Karpas-422 (cell line): ENCODE results near the gene BZW2. TPM values are rescaled to one million over a fixed set of nuclear protein-coding genes. Genes with fewer than 3 reads are reported as not detected.
A peak's percentile ranks its signal among the peaks of the same experiment; 100 is the strongest.

Experiments used
- DNase-seq: peaks from one replicate; pipeline ENCODE4 v3.0.0-alpha.2; 2015
- H2AFZ ChIP-seq: fragments of 200-600 bp; sonication (generic); 2 replicates; pipeline ENCODE4 v1.6.1; 2014; ENCODE audit warnings: antibody characterized with exemption, low read length, mixed read lengths
- H3K27ac ChIP-seq: fragments of 200-600 bp; sonication (generic); 2 replicates; pipeline ENCODE4 v1.5.1; 2014; ENCODE audit warnings: mild to moderate bottlenecking, low read length, moderate library complexity
- H3K27me3 ChIP-seq: fragments of 200-600 bp; sonication (generic); 2 replicates; pipeline ENCODE4 v1.6.1; 2014; ENCODE audit warnings: low read length, mixed read lengths
- H3K36me3 ChIP-seq: fragments of 200-600 bp; sonication (generic); 2 replicates; pipeline ENCODE4 v1.6.1; 2014; ENCODE audit warnings: low read length, mixed read lengths; ENCODE audit not compliant: insufficient read depth
- H3K4me1 ChIP-seq: fragments of 200-600 bp; sonication (generic); 2 replicates; pipeline ENCODE4 v1.6.1; 2014; ENCODE audit warnings: mild to moderate bottlenecking, low read length, mixed read lengths
- H3K4me2 ChIP-seq: fragments of 200-600 bp; sonication (generic); 2 replicates; pipeline ENCODE4 v1.6.1; 2014; ENCODE audit warnings: low read length, low read depth, mild to moderate bottlenecking; ENCODE audit not compliant: poor library complexity, severe bottlenecking
- H3K4me3 ChIP-seq: fragments of 200-600 bp; sonication (generic); 2 replicates; pipeline ENCODE4 v1.5.1; 2014; ENCODE audit warnings: mild to moderate bottlenecking, antibody characterized with exemption, low read length, mixed read lengths
- H3K79me2 ChIP-seq: fragments of 200-600 bp; sonication (generic); 2 replicates; pipeline ENCODE4 v1.6.1; 2014; ENCODE audit warnings: mild to moderate bottlenecking, low read length, mixed read lengths
- H3K9ac ChIP-seq: fragments of 200-600 bp; sonication (generic); 2 replicates; pipeline ENCODE4 v1.6.0; 2014; ENCODE audit warnings: low read length
- H3K9me2 ChIP-seq: fragments of 200-600 bp; sonication (generic), shearing (Covaris generic); replicated peaks from 2 replicates; pipeline ENCODE4 v1.6.0; 2014; ENCODE audit warnings: mild to moderate bottlenecking, low read length, moderate library complexity; ENCODE audit not compliant: insufficient read depth
- H3K9me3 ChIP-seq: fragments of 300-700, 200-600 bp; sonication (generic); 2 replicates; pipeline ENCODE4 v1.6.1; 2014; ENCODE audit warnings: low read length, mixed read lengths
- H4K20me1 ChIP-seq: fragments of 200-600 bp; sonication (generic); 2 replicates; pipeline ENCODE4 v1.6.1; 2014; ENCODE audit warnings: mild to moderate bottlenecking, antibody characterized with exemption, low read length, low read depth; ENCODE audit not compliant: insufficient read depth
- total RNA-seq: library from RNA; depleted of rRNA; stranded (reverse); fragments of >200 nt; shearing (Covaris generic); gene quantifications from 2 replicates; pipeline ENCODE4 v1.2.3, GENCODE V29; 2014; ENCODE audit warnings: low replicate concordance

The BZW2 gene
- total RNA-seq, 1 experiment from 2014 or later: 122 TPM

DNA sequence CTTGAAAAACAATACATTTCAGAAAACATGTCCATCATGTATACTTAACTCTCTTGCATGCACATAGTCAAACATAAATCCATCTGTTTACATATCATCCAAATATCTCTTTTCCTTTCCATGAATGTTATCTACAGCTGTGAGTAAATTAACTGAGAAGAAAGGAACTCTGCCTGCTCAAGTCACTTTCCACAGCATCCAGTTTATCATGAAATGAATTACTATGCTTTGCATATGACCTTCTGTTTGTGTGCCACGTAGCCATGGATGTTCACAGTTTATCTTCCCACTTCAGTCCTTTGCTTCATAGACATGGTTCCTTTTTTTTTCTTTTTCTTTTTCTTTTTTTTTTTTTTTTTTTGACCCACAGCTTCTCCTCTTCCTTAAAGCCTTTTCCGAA lies 39.6 kb downstream of the BZW2 start:
- no peak for DNase-seq
- Histone ChIP-seq H3K4me3 (no peak overlapping the region), H3K4me2 (no peak overlapping the region), H3K36me3 (peaks cover 68% of the 10 kb centered on the region), H3K4me1 (peaks cover 13% of the 10 kb centered on the region), H3K9me2 (no peaks in the 10 kb centered on the region), H3K9ac (no peak overlapping the region), H3K27me3 (no peaks in the 10 kb centered on the region), H4K20me1 (no peaks in the 10 kb centered on the region), H3K9me3 (no peaks in the 10 kb centered on the region), H3K27ac (no peak overlapping the region), H2AFZ (no peak overlapping the region), H3K79me2 (peaks cover 43% of the 10 kb centered on the region)

DNA sequence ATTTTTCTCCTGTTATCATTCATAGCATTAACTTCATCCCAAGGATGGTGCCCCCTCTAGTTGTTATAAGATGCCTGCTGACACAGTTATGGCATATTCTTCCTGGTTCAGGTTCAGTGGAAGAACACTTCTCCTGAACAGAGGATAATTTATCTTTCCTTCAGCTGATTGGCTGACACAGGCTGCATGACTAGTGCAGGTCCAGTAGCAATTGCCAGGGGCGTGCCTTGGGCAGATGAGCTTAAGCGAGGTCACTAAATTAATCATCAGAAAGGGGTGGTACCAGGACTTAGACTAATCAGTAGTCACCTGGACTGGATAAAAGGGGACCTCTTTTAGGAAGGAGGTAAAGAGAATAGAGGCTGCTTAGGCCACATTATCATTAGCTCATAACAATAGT lies 42.3 kb downstream of the BZW2 start:
- H3K4me1 ChIP-seq: peaks cover 13% of the 10 kb centered on the region
- H3K4me2 ChIP-seq: no peak overlapping the region
- no peaks in the 10 kb centered on the region for H3K9me2 ChIP-seq
- H4K20me1 ChIP-seq: no peaks in the 10 kb centered on the region
- H3K27ac ChIP-seq: no peak overlapping the region
- H3K9me3 ChIP-seq: no peaks in the 10 kb centered on the region
- no peak for DNase-seq
- H3K9ac ChIP-seq: no peak overlapping the region
- peaks cover 71% of the 10 kb centered on the region for H3K36me3 ChIP-seq
- H3K79me2 ChIP-seq: peaks cover 34% of the 10 kb centered on the region
- H3K4me3 ChIP-seq: no peak overlapping the region
- H3K27me3 ChIP-seq: no peaks in the 10 kb centered on the region
- no peak overlapping the region for H2AFZ ChIP-seq

DNA sequence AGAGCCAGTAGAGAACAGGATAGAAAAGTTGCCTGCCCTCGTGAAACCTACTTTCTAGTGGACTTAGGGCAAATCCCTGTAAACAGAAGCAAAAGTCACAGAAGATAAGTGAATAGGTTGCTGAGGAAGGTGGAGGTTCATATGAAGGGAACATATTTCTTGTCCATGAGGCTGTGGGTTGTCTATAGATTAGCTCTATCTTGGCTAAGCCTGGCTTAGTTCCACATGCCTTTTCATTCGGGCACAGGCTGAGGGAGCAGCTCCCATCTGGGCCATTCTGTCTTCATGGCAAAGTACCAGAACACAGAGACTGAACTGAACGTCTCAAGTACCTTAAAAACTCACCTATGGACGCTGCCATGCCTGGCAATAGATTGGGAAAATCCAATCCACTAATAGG lies 45.3 kb downstream of the BZW2 start:
- Histone ChIP-seq H3K9me3 (no peaks in the 10 kb centered on the region), H3K9ac (no peak overlapping the region), H3K4me1 (no peaks in the 10 kb centered on the region), H3K79me2 (peaks cover 21% of the 10 kb centered on the region), H3K9me2 (no peaks in the 10 kb centered on the region), H3K27me3 (no peaks in the 10 kb centered on the region), H3K27ac (no peak overlapping the region), H3K4me3 (no peak overlapping the region), H3K36me3 (peaks cover 74% of the 10 kb centered on the region), H2AFZ (no peak overlapping the region), H3K4me2 (no peak overlapping the region), H4K20me1 (no peaks in the 10 kb centered on the region)
- DNase-seq: no peak

DNA sequence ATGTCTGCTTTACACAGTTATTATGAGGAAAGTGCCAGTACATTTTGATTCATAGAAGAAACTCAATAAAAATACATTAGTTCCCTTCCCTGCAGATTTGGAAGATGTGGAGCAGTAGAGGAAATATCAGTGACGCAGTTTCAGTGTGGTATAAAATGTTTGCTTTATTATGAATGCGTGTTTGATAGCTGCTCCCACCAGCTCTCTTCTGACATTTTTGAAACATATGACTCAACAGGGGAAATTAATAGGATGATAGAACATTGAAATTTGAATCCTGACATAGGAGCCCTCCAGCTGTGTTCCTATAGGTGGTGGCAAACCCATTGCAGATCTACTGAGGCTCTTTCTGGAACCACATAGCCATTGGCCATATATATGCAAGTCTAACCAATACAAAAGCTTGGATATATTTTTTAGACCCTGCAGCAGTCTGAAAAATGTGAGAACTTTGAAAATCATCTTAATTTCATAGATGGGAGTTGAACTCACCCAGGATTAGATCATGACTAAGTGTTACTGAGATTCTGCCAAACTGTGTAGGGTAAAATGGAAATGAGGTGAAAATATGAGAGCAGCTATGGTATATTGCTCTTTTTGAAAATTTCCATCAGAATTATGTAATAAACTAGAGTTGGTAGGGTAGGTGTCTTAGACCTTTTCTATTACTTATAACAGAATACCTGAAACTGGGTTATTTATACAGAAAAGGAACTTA lies 47.8 kb downstream of the BZW2 start:
- H3K4me2 ChIP-seq: no peak overlapping the region
- no peak overlapping the region for H3K4me3 ChIP-seq
- H4K20me1 ChIP-seq: no peaks in the 10 kb centered on the region
- H3K9me2 ChIP-seq: no peaks in the 10 kb centered on the region
- H3K36me3 ChIP-seq: peaks cover 79% of the 10 kb centered on the region
- no peaks in the 10 kb centered on the region for H3K9me3 ChIP-seq
- DNase-seq: no peak
- no peak overlapping the region for H3K9ac ChIP-seq
- H3K79me2 ChIP-seq: peaks cover 8% of the 10 kb centered on the region; the same call in 1 of the 2 replicates
- H2AFZ ChIP-seq: no peak overlapping the region
- H3K27ac ChIP-seq: no peak overlapping the region
- no peaks in the 10 kb centered on the region for H3K27me3 ChIP-seq
- H3K4me1 ChIP-seq: no peaks in the 10 kb centered on the region

DNA sequence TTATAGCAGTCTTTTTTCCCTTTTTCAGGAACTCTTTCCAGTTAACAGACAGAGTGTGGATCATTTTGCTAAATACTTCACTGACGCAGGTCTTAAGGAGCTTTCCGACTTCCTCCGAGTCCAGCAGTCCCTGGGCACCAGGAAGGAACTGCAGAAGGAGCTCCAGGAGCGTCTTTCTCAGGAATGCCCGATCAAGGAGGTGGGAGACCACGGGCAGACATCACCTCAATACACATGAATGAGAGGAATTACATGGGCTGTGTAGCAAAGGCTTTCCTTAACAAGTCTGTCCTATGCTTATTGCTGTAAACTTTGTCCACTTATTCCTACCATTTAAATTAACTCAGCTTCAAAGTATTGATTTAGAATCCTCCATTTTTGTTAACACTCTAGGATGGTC lies 48.8 kb downstream of the BZW2 start:
- H4K20me1 ChIP-seq: no peaks in the 10 kb centered on the region
- H3K4me2 ChIP-seq: no peak overlapping the region
- H2AFZ ChIP-seq: no peak overlapping the region
- no peaks in the 10 kb centered on the region for H3K9me3 ChIP-seq
- H3K9me2 ChIP-seq: no peaks in the 10 kb centered on the region
- no peak for DNase-seq
- peaks cover 83% of the 10 kb centered on the region for H3K36me3 ChIP-seq
- no peaks in the 10 kb centered on the region for H3K4me1 ChIP-seq
- H3K9ac ChIP-seq: no peak overlapping the region
- no peak overlapping the region for H3K27ac ChIP-seq
- peaks cover 5% of the 10 kb centered on the region; the same call in 1 of the 2 replicates for H3K79me2 ChIP-seq
- no peak overlapping the region for H3K4me3 ChIP-seq
- H3K27me3 ChIP-seq: no peaks in the 10 kb centered on the region

DNA sequence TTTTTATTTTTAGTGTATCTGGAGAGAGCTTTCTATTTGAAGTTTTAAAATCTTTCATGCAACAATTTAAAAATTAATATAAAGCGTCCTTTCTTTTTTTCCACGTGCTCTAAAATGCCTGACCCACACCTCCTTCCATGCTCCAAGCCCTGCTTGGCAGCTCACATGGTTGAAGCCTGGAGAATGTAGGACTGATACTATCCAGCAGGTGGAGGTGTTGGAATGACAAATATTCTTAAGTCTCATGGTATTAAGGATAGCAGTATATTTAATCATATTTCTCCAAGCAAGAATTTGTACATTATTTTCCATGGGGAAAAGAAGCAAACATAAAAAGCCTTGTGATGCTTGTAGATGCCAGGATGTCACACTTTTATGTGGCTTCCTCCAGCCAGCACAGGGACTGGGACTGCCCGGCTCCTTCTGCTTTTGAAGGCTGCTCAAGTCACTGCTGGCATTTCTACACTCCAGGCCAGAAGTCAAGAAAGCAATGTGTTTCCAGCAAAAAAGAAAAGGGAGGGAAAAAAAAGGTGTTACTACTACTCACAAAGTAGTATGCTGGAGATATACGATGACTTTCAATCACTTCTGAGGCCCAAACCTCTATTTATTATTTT lies 49.7 kb downstream of the BZW2 start:
- Histone ChIP-seq H3K4me2 (no peak overlapping the region), H3K4me3 (no peak overlapping the region), H3K27ac (no peak overlapping the region), H3K36me3 (peaks cover 91% of the 10 kb centered on the region), H2AFZ (no peak overlapping the region), H3K9ac (no peak overlapping the region), H3K4me1 (no peaks in the 10 kb centered on the region), H3K9me3 (no peaks in the 10 kb centered on the region), H3K27me3 (no peaks in the 10 kb centered on the region), H3K9me2 (no peaks in the 10 kb centered on the region), H3K79me2 (peaks cover 7% of the 10 kb centered on the region; the same call in 1 of the 2 replicates), H4K20me1 (no peaks in the 10 kb centered on the region)
- peak; percentile 51 for DNase-seq

DNA sequence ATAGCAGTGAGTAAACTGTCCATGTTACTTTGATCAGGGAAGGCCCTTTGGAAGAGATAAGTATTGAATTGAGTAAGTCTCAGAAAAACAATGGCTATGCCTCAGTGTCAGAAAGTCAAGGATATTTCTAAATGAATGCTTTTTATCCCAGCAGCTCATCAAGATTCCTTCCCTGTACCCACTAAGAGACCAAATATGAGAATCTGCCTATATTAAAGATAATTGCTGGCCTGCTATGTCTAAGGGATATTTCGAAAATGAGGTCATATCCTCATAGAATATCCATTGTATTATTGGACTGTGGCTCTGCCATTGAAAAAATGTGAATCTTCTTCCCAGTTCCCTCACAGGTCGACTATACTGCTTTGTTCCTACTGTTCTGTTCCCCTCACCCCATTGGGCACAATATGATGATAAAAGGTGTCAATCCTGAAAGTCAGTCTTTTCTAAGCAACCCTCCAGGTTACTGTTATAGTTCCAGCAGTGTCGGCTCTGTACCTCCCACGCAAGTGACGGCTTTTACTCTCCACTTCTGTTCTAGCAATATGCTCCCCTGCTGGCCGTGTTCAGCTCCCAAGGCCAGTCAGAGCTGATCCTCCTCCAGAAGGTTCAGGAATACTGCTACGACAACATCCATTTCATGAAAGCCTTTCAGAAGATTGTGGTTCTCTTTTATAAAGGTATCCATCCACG lies 51.7 kb downstream of the BZW2 start:
- Histone ChIP-seq H3K27ac (no peak overlapping the region), H3K4me2 (no peak overlapping the region), H3K36me3 (peaks cover 95% of the 10 kb centered on the region), H4K20me1 (no peaks in the 10 kb centered on the region), H3K9ac (no peak overlapping the region), H3K27me3 (no peaks in the 10 kb centered on the region), H3K4me1 (no peaks in the 10 kb centered on the region), H3K9me3 (no peaks in the 10 kb centered on the region), H3K9me2 (no peaks in the 10 kb centered on the region), H3K4me3 (no peak overlapping the region), H2AFZ (no peak overlapping the region), H3K79me2 (peaks cover 7% of the 10 kb centered on the region; the same call in 1 of the 2 replicates)
- no peak for DNase-seq

DNA sequence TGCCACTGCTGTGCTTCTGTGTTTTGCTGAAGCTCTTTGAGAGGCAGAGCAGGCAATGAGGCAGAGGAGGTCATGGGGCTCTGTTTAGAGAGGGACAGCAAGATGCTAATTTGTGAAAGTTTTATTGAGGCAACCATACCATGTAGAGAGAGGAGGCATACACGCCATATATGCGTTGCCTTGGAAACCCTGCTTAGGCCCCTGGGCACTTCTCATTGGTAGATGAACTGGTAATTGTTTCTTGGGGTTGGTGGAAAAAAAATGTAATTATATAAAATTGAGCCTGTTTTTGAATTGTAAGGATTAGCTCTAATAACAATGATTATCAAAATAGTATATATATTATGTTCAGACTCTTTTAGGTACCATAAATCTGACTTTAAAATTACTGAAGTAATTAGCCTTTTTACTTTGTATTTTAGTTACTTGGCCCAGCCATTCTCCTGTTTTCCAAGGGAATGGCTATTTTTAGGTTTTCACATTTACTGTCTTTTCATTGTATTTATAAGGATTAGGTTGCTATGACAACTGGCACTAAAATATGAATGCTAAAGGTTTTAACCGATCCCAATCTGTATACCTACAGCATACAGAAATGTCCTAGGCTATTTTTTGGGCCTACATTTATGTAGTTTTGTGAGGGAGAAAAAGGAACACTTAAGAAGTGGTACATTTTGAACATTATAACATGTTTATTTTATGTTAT lies 52.4 kb downstream of the BZW2 start:
- Histone ChIP-seq H3K9me3 (no peaks in the 10 kb centered on the region), H3K36me3 (peaks cover 95% of the 10 kb centered on the region), H3K9ac (no peak overlapping the region), H3K9me2 (no peaks in the 10 kb centered on the region), H3K4me2 (no peak overlapping the region), H3K79me2 (peaks cover 7% of the 10 kb centered on the region; the same call in 1 of the 2 replicates), H3K4me3 (no peak overlapping the region), H3K27me3 (no peaks in the 10 kb centered on the region), H3K4me1 (no peaks in the 10 kb centered on the region), H2AFZ (no peak overlapping the region), H4K20me1 (no peaks in the 10 kb centered on the region), H3K27ac (no peak overlapping the region)
- no peak for DNase-seq
